Activated gamma-delta T cell treated with anti-CD3 and anti-CD28 coated beads, Interleukin-2, amount 50 U/mL, for 16 hours (primary cell): ENCODE measurements around the gene MRAP2.
"Not testable (repeated sequence)": the region's sequence is repeated elsewhere in the genome, so short reads cannot be mapped to it uniquely, and the experiment has no call there.

Experiments used
- DNase-seq: peaks from one replicate; pipeline ENCODE4 v3.0.0-alpha.2; 2020; ENCODE audit warnings: low read depth

Gene MRAP2

GRCh38 chr6:84032000-84032399 lies 1.6 kb upstream of the MRAP2 start:
- not testable (repeated sequence) for DNase-seq

GRCh38 chr6:84035484-84035883 lies 1.9 kb downstream of the MRAP2 start:
- no peak for DNase-seq

- no peak for DNase-seq
These were observed 4.0 kb downstream of the MRAP2 start for GRCh38 chr6:84037425-84038089.

- no peak for DNase-seq
These were observed 9.0 kb downstream of the MRAP2 start for GRCh38 chr6:84042603-84043002.

GRCh38 chr6:84043555-84043954 lies 10.0 kb downstream of the MRAP2 start:
- no peak for DNase-seq

- DNase-seq: no peak
These were observed 13.2 kb downstream of the MRAP2 start for GRCh38 chr6:84046755-84047154.

GRCh38 chr6:84048588-84048987 lies 15.0 kb downstream of the MRAP2 start:
- no peak for DNase-seq

GRCh38 chr6:84050408-84050807 lies 16.8 kb downstream of the MRAP2 start:
- no peak for DNase-seq

GRCh38 chr6:84052204-84052882 lies 18.8 kb downstream of the MRAP2 start:
- DNase-seq: no peak

GRCh38 chr6:84052883-84053241 lies 19.3 kb downstream of the MRAP2 start:
- no peak for DNase-seq

GRCh38 chr6:84055647-84056046 lies 22.1 kb downstream of the MRAP2 start:
- no peak for DNase-seq

GRCh38 chr6:84057908-84058307 lies 24.3 kb downstream of the MRAP2 start:
- DNase-seq: no peak

- DNase-seq: no peak
These were observed 25.5 kb downstream of the MRAP2 start for GRCh38 chr6:84059082-84059481.

- no peak for DNase-seq
These were observed 27.6 kb downstream of the MRAP2 start for GRCh38 chr6:84061174-84061573.

- no peak for DNase-seq
These were observed 28.2 kb downstream of the MRAP2 start for GRCh38 chr6:84061613-84062398.

GRCh38 chr6:84062519-84063154 lies 29.1 kb downstream of the MRAP2 start:
- no peak for DNase-seq

GRCh38 chr6:84065693-84066290 lies 32.2 kb downstream of the MRAP2 start:
- DNase-seq: no peak

GRCh38 chr6:84066536-84066935 lies 33.0 kb downstream of the MRAP2 start:
- no peak for DNase-seq

- not testable (repeated sequence) for DNase-seq
These were observed 35.3 kb downstream of the MRAP2 start for GRCh38 chr6:84068873-84069272.

- DNase-seq: no peak
These were observed 38.9 kb downstream of the MRAP2 start for GRCh38 chr6:84072442-84072997.

GRCh38 chr6:84074988-84075781 lies 41.6 kb downstream of the MRAP2 start:
- DNase-seq: no peak
